Type B pancreatic cell (in vitro differentiated cells): ENCODE measurements around the gene ZNF648. TPM values are rescaled to one million over a fixed set of nuclear protein-coding genes. Genes with fewer than 3 reads are reported as not detected.

Experiments used
- DNase-seq: peaks from one replicate; pipeline ENCODE4 v3.0.0; 2021; ENCODE audit warnings: mixed read lengths; ENCODE audit not compliant: unreplicated experiment; ENCODE audit errors: extremely low spot score
- H3K27ac Mint-ChIP-seq: 2 replicates; pipeline ENCODE4 v1.8.0; 2021; ENCODE audit warnings: mild to moderate bottlenecking, mixed read lengths
- H3K27me3 Mint-ChIP-seq: 2 replicates; pipeline ENCODE4 v1.8.0; 2021; ENCODE audit warnings: mixed read lengths
- H3K36me3 Mint-ChIP-seq: 2 replicates; pipeline ENCODE4 v1.8.0; 2021; ENCODE audit warnings: mixed read lengths
- H3K4me1 Mint-ChIP-seq: one replicate; pipeline ENCODE4 v1.8.0; 2021; ENCODE audit warnings: mixed read lengths; ENCODE audit not compliant: unreplicated experiment
- H3K4me3 Mint-ChIP-seq: 2 replicates; pipeline ENCODE4 v1.8.0; 2021; ENCODE audit warnings: mild to moderate bottlenecking, mixed read lengths
- H3K9me3 Mint-ChIP-seq: 2 replicates; pipeline ENCODE4 v1.8.0; 2021; ENCODE audit warnings: mixed read lengths
- CTCF ChIP-seq: fragments of 200-600 bp; sonication (generic); conservative IDR thresholded peaks from 2 replicates; pipeline ENCODE4 v1.5.0; 2021; ENCODE audit warnings: antibody characterized with exemption, mild to moderate bottlenecking
- total RNA-seq: library from RNA; stranded (reverse); gene quantifications from 2 replicates; pipeline ENCODE4 v1.2.1, GENCODE V29; 2021; ENCODE audit warnings: low replicate concordance

Gene ZNF648
- total RNA-seq, 1 donor from 2014 or later, result 0.34 TPM

- peak; percentile 87 for DNase-seq
- no peaks in the 10 kb centered on the region for H3K9me3 Mint-ChIP-seq
- H3K27me3 Mint-ChIP-seq, result no peaks in the 10 kb centered on the region
- no peak overlapping the region for H3K4me3 Mint-ChIP-seq
- H3K36me3 Mint-ChIP-seq, result no peaks in the 10 kb centered on the region
- H3K27ac Mint-ChIP-seq, result peak overlapping the region; percentile 7
- TF ChIP-seq CTCF, result peak; percentile 85
- peaks cover 10% of the 10 kb centered on the region for H3K4me1 Mint-ChIP-seq
These were observed 23.2 kb upstream of the ZNF648 start for GRCh38 chr1:182084487-182085316.

- Mint-ChIP-seq H3K4me3 (no peak overlapping the region), H3K27me3 (no peaks in the 10 kb centered on the region), H3K4me1 (peaks cover 10% of the 10 kb centered on the region), H3K27ac (peak overlapping the region; percentile 7), H3K9me3 (no peaks in the 10 kb centered on the region), H3K36me3 (no peaks in the 10 kb centered on the region)
- no peak for TF ChIP-seq CTCF
- DNase-seq, result no peak
These were observed 22.5 kb upstream of the ZNF648 start for GRCh38 chr1:182083851-182084486.

GRCh38 chr1:182080955-182081582 is 19.6 kb upstream of the ZNF648 start:
- peak; percentile 24 for DNase-seq
- no peaks in the 10 kb centered on the region for H3K27me3 Mint-ChIP-seq
- H3K4me3 Mint-ChIP-seq, result no peak overlapping the region
- H3K9me3 Mint-ChIP-seq, result no peaks in the 10 kb centered on the region
- no peak overlapping the region for H3K27ac Mint-ChIP-seq
- H3K36me3 Mint-ChIP-seq, result no peaks in the 10 kb centered on the region
- H3K4me1 Mint-ChIP-seq, result peaks cover 10% of the 10 kb centered on the region
- TF ChIP-seq CTCF, result peak; percentile 81

GRCh38 chr1:182080040-182080439 is 18.5 kb upstream of the ZNF648 start:
- no peak for TF ChIP-seq CTCF
- Mint-ChIP-seq H3K36me3 (no peaks in the 10 kb centered on the region), H3K27ac (no peak overlapping the region), H3K27me3 (no peaks in the 10 kb centered on the region), H3K9me3 (no peaks in the 10 kb centered on the region), H3K4me3 (no peak overlapping the region), H3K4me1 (peaks cover 9% of the 10 kb centered on the region)
- DNase-seq, result no peak

- peaks cover 15% of the 10 kb centered on the region for H3K27me3 Mint-ChIP-seq
- TF ChIP-seq CTCF, result no peak
- no peaks in the 10 kb centered on the region for H3K36me3 Mint-ChIP-seq
- H3K9me3 Mint-ChIP-seq, result no peaks in the 10 kb centered on the region
- peaks cover 6% of the 10 kb centered on the region for H3K4me1 Mint-ChIP-seq
- H3K4me3 Mint-ChIP-seq, result no peak overlapping the region
- DNase-seq, result no peak
- no peak overlapping the region for H3K27ac Mint-ChIP-seq
These were observed 10.4 kb upstream of the ZNF648 start for GRCh38 chr1:182071924-182072323.
